ENCODE data around the gene ZCCHC2. TPM values are rescaled to one million over a fixed set of nuclear protein-coding genes. Genes with fewer than 3 reads are reported as not detected.
A peak's percentile ranks its signal among the peaks of the same experiment; 100 is the strongest.

The ZCCHC2 gene
- total RNA-seq, 3 donors from 2014 or later (not counting 1 experiment from before 2014, with no cell fraction given), result 50.4 to 81.2 (median 59.6) TPM

DNA sequence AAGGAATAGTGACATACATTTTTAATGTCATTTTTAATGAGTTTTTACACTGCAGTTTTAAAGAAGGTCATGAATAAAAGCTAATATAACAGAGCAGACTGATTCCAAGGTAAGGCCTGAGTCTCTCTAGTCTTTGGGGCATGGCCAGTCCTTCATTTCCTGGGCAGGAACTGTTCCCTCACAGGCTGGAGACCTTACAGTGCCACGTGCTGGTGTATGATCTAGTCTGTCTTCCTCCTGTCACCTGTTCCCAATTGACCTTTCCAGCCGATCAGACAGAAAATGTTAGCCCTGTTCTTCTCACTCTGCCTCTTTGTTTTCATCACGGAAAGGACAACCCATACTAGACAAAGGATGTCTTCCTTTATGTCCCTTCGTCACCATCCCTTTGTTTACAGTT, 33.6 kb downstream of the ZCCHC2 start:
- WGBS (ENCODE audit: insufficient coverage), result 97% methylated on average over 4 of the region's 4 CpGs
- Mint-ChIP-seq H3K27ac (no peak overlapping the region), H3K4me1 (peaks cover 15 to 26% of the 10 kb centered on the region in 2 donors), H3K27me3 (ENCODE audit: low read depth in 2 of 2) (no peaks in the 10 kb centered on the region), H3K36me3 (peaks cover 36% of the 10 kb centered on the region), H3K9me3 (no peaks in the 10 kb centered on the region), H3K4me3 (no peak overlapping the region)
- Histone ChIP-seq H3K4me1 (ENCODE audit: control insufficient read depth, insufficient read depth, low read length) (no peaks in the 10 kb centered on the region), H3K9me3 (ENCODE audit: control insufficient read depth, insufficient read depth, low read length) (no peaks in the 10 kb centered on the region), H3K27ac (ENCODE audit: low read length) (no peak overlapping the region), H3K36me3 (ENCODE audit: control insufficient read depth, insufficient read depth, low read length) (peaks cover 71% of the 10 kb centered on the region), H3K4me3 (ENCODE audit: low read length) (no peak overlapping the region), H3K27me3 (ENCODE audit: control insufficient read depth, insufficient read depth, low read length) (no peaks in the 10 kb centered on the region)
- ATAC-seq (no peak), DNase-seq (no peak)
- TF ChIP-seq, protein P1, sequence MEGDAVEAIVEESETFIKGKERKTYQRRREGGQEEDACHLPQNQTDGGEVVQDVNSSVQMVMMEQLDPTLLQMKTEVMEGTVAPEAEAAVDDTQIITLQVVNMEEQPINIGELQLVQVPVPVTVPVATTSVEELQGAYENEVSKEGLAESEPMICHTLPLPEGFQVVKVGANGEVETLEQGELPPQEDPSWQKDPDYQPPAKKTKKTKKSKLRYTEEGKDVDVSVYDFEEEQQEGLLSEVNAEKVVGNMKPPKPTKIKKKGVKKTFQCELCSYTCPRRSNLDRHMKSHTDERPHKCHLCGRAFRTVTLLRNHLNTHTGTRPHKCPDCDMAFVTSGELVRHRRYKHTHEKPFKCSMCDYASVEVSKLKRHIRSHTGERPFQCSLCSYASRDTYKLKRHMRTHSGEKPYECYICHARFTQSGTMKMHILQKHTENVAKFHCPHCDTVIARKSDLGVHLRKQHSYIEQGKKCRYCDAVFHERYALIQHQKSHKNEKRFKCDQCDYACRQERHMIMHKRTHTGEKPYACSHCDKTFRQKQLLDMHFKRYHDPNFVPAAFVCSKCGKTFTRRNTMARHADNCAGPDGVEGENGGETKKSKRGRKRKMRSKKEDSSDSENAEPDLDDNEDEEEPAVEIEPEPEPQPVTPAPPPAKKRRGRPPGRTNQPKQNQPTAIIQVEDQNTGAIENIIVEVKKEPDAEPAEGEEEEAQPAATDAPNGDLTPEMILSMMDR (IDR thresholded peaks at IDR 0.05), result no peak
- intact Hi-C loops (cut with micrococcal nuclease), result no loop called here

DNA sequence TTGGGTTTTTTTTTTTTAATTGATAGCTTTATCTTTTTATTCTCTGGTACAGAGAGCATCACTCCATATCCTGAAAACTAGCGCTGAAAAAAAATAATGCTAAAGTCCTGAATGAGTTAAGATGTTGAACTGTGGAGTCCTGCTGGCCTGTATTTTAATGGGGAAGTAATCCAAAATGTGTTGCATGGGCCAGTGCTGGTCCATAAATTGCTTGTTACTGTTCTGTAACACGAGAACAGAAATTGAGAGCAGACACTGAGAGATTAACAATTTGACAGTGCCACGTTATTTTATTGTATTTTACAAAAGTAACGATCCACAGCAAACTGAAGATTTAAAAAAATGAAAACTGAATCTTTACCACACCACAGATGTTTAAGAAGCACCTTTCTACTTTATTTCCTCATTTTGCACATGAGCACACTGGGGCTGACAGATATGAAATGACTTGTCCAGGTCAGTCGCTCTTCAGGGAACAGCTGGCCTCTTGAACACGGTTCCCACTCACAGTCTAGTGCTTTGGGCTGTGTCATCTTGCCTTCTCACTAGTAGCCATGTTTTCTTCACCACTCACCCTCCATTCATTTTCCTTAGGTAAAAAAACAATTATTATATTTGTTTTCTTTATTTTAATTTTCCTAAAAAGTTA, 35.3 kb downstream of the ZCCHC2 start:
- Mint-ChIP-seq H3K4me3 (no peak overlapping the region), H3K27ac (no peak overlapping the region), H3K27me3 (ENCODE audit: low read depth in 2 of 2) (no peaks in the 10 kb centered on the region), H3K36me3 (peaks cover 46% of the 10 kb centered on the region), H3K4me1 (peaks cover 10 to 22% of the 10 kb centered on the region in 2 donors), H3K9me3 (no peaks in the 10 kb centered on the region)
- TF ChIP-seq, protein P1 (IDR thresholded peaks at IDR 0.05), result no peak
- Histone ChIP-seq H3K36me3 (ENCODE audit: control insufficient read depth, insufficient read depth, low read length) (peaks cover 74% of the 10 kb centered on the region), H3K9me3 (ENCODE audit: control insufficient read depth, insufficient read depth, low read length) (no peaks in the 10 kb centered on the region), H3K4me1 (ENCODE audit: control insufficient read depth, insufficient read depth, low read length) (no peaks in the 10 kb centered on the region), H3K4me3 (ENCODE audit: low read length) (no peak overlapping the region), H3K27me3 (ENCODE audit: control insufficient read depth, insufficient read depth, low read length) (no peaks in the 10 kb centered on the region), H3K27ac (ENCODE audit: low read length) (no peak overlapping the region)
- intact Hi-C loops (cut with micrococcal nuclease), result no loop called here
- ATAC-seq (no peak), DNase-seq (no peak)
- WGBS (ENCODE audit: insufficient coverage), result 88% methylated on average over 5 of the region's 6 CpGs

DNA sequence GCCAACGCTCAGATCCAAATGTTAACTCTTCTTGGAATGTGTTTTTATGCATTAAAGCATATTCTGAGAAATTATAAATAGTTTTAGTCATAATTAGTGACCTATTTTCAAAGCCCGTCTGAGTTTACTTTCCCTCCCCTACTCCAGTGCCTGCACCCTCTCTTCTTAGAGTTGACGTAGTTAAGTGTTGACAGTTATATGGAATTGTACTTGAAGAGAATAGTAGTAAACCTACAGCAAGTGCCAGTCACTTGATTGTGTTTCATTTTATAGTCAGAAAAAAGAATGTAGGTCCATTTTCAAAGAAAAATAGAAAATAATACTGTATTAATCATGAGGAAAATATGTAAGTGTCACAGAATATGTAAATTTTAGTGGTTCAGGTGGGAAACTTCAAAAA, 41.2 kb downstream of the ZCCHC2 start:
- Mint-ChIP-seq H3K36me3 (peaks cover 55% of the 10 kb centered on the region), H3K4me1 (peaks cover 8 to 9% of the 10 kb centered on the region in 2 donors), H3K4me3 (no peak overlapping the region), H3K9me3 (no peaks in the 10 kb centered on the region), H3K27me3 (ENCODE audit: low read depth in 2 of 2) (no peaks in the 10 kb centered on the region), H3K27ac (no peak overlapping the region)
- H3K27ac ChIP-seq (ENCODE audit: low read length), result no peak overlapping the region
- peaks cover 66% of the 10 kb centered on the region for H3K36me3 ChIP-seq (ENCODE audit: control insufficient read depth, insufficient read depth, low read length)
- H3K4me3 ChIP-seq (ENCODE audit: low read length), result no peak overlapping the region
- no peak for ATAC-seq
- no peaks in the 10 kb centered on the region for H3K9me3 ChIP-seq (ENCODE audit: control insufficient read depth, insufficient read depth, low read length)
- intact Hi-C loops (cut with micrococcal nuclease), result no loop called here
- TF ChIP-seq, protein P1 (IDR thresholded peaks at IDR 0.05), result no peak
- no peak for DNase-seq
- 100% methylated on average over 1 of the region's 3 CpGs for WGBS (ENCODE audit: insufficient coverage)
- no peaks in the 10 kb centered on the region for H3K4me1 ChIP-seq (ENCODE audit: control insufficient read depth, insufficient read depth, low read length)
- no peaks in the 10 kb centered on the region for H3K27me3 ChIP-seq (ENCODE audit: control insufficient read depth, insufficient read depth, low read length)

DNA sequence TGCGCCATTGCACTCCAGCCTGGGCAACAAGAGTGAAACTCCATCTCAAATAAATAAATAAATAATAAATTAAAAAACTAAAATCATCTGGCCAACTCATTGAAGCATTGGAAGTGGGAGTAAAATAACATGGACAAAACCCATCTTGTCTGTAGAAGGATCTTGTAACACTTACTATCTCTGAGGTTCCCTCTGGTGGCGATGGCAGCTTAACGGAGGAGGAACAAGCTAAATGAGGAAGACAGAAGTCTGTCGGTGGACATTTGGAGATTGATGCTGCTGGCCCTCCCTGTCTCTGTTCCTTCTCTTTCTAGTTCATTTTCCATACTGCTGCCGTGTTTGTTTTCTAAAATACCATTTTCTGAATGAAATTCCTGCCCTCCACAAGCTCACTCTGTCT, 43.4 kb downstream of the ZCCHC2 start:
- Mint-ChIP-seq H3K36me3 (peaks cover 51% of the 10 kb centered on the region), H3K4me1 (peaks cover 14 to 15% of the 10 kb centered on the region in 2 donors), H3K27me3 (ENCODE audit: low read depth in 2 of 2) (no peaks in the 10 kb centered on the region), H3K9me3 (no peaks in the 10 kb centered on the region), H3K27ac (no peak overlapping the region), H3K4me3 (no peak overlapping the region)
- intact Hi-C loops (cut with micrococcal nuclease), result no loop called here
- no peak for ATAC-seq
- no peak overlapping the region for H3K4me3 ChIP-seq (ENCODE audit: low read length)
- no peak overlapping the region for H3K27ac ChIP-seq (ENCODE audit: low read length)
- peaks cover 60% of the 10 kb centered on the region for H3K36me3 ChIP-seq (ENCODE audit: control insufficient read depth, insufficient read depth, low read length)
- 51% methylated on average over 5 of the region's 5 CpGs for WGBS (ENCODE audit: insufficient coverage)
- peak in 1 of 2 donors; percentile 43 for DNase-seq
- H3K4me1 ChIP-seq (ENCODE audit: control insufficient read depth, insufficient read depth, low read length), result no peaks in the 10 kb centered on the region
- H3K27me3 ChIP-seq (ENCODE audit: control insufficient read depth, insufficient read depth, low read length), result no peaks in the 10 kb centered on the region
- H3K9me3 ChIP-seq (ENCODE audit: control insufficient read depth, insufficient read depth, low read length), result no peaks in the 10 kb centered on the region
- TF ChIP-seq, protein P1 (IDR thresholded peaks at IDR 0.05), result no peak
